Measurements from ENCODE around the gene TUBGCP4.

TUBGCP4 gene

GRCh38 chr15:43406189-43406588 is 35.3 kb downstream of the TUBGCP4 start:
- intact Hi-C loops (cut with DNase I; ENCODE audit: low total_unique reads): no loop called here
- Histone ChIP-seq H3K36me3 (peaks cover 48 to 100% (median 74%) of the 10 kb centered on the region in 3 donors), H3K27ac (no peak overlapping the region), H3K4me3 (no peak overlapping the region), H3K27me3 (no peaks in the 10 kb centered on the region), H3K9me3 (no peaks in the 10 kb centered on the region), H3K4me1 (no peaks in the 10 kb centered on the region)
- DNase-seq: no peak
- TF ChIP-seq CTCF (IDR thresholded peaks at IDR 0.05): no peak

GRCh38 chr15:43406808-43407207 is 35.9 kb downstream of the TUBGCP4 start:
- no peak for TF ChIP-seq CTCF (IDR thresholded peaks at IDR 0.05)
- no peak for DNase-seq
- intact Hi-C loops (cut with DNase I; ENCODE audit: low total_unique reads): no loop called here
- Histone ChIP-seq H3K27ac (no peak overlapping the region), H3K9me3 (no peaks in the 10 kb centered on the region), H3K36me3 (peaks cover 42 to 99% (median 74%) of the 10 kb centered on the region in 3 donors), H3K4me1 (no peaks in the 10 kb centered on the region), H3K27me3 (no peaks in the 10 kb centered on the region), H3K4me3 (no peak overlapping the region)

DNA sequence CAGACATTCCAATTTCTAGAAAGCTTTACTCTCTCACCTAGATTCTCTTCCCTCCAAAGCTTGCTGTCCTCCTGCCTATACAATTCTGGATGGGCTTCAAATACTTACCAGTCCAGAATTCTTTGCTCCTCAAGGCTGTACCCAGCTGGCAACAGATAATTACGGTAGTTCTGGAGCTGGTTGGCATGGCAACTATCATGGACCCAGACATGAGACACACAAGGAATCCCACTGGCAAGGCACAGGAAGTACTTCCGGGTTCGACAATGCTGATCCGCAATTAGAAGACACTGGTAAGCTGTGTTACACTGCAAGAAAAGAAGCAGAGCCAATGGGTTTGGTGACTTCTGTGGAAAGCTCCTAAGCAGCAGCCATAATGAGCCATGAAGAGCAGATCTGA is 37.9 kb downstream of the TUBGCP4 start:
- no peak for DNase-seq
- H3K27me3 ChIP-seq: no peaks in the 10 kb centered on the region
- TF ChIP-seq CTCF (IDR thresholded peaks at IDR 0.05): no peak
- H3K4me1 ChIP-seq: no peaks in the 10 kb centered on the region
- intact Hi-C loops (cut with DNase I; ENCODE audit: low total_unique reads): no loop called here
- H3K4me3 ChIP-seq: no peak overlapping the region
- peaks cover 48 to 99% (median 78%) of the 10 kb centered on the region in 3 donors for H3K36me3 ChIP-seq
- H3K27ac ChIP-seq: no peak overlapping the region
- no peaks in the 10 kb centered on the region for H3K9me3 ChIP-seq

GRCh38 chr15:43410572-43411214 is 39.8 kb downstream of the TUBGCP4 start:
- Histone ChIP-seq H3K27me3 (no peaks in the 10 kb centered on the region), H3K27ac (no peak overlapping the region), H3K4me3 (no peak overlapping the region), H3K9me3 (no peaks in the 10 kb centered on the region), H3K4me1 (no peaks in the 10 kb centered on the region), H3K36me3 (peaks cover 50 to 99% (median 77%) of the 10 kb centered on the region in 3 donors)
- no peak for TF ChIP-seq CTCF (IDR thresholded peaks at IDR 0.05)
- intact Hi-C loops (cut with DNase I; ENCODE audit: low total_unique reads): no loop called here
- no peak for DNase-seq

DNA sequence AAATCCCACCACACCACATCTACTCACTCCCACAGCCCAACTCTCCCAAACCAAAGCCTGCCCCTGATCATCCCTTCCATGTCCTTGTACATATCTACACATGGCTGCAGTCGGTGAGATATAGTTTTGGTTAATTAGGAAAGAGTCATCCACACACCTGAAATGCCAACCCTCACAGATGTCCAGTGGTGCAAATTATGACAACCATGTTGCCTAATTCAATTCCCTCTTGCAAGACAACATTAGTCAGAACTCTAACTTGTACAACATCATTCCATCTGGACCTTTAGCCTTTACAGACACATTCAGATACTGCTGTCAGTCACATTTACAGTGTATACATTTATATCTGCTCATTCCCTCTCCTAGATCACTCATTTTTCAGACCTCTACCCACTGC is 41.2 kb downstream of the TUBGCP4 start:
- Histone ChIP-seq H3K4me1 (no peaks in the 10 kb centered on the region), H3K27me3 (no peaks in the 10 kb centered on the region), H3K4me3 (no peak overlapping the region), H3K36me3 (peaks cover 47 to 99% (median 74%) of the 10 kb centered on the region in 3 donors), H3K27ac (no peak overlapping the region), H3K9me3 (no peaks in the 10 kb centered on the region)
- intact Hi-C loops (cut with DNase I; ENCODE audit: low total_unique reads): no loop called here
- TF ChIP-seq CTCF (IDR thresholded peaks at IDR 0.05): no peak
- DNase-seq: no peak

DNA sequence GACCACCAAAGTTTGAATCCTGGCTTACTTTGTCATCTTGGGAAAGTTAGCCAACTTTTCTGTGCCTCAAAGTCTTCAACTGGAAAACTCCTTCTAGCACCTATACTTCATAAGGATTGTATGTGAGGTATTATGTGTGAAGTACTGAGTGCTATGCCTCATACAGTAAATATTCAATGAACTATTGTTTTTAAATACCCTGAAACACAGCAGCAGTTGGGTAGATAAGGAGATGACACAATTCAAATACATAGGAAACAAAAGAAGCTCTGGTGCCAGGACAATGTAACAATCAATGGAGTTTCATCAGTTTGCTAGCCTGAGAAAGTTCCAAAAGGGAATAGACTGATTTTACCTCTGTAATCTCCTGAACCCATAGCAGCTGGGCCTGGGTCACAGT is 43.3 kb downstream of the TUBGCP4 start:
- no peak overlapping the region for H3K27ac ChIP-seq
- peaks cover 36 to 93% (median 53%) of the 10 kb centered on the region in 3 donors for H3K36me3 ChIP-seq
- intact Hi-C loops (cut with DNase I; ENCODE audit: low total_unique reads): no loop called here
- no peaks in the 10 kb centered on the region for H3K27me3 ChIP-seq
- no peak overlapping the region for H3K4me3 ChIP-seq
- no peak for DNase-seq
- H3K9me3 ChIP-seq: no peaks in the 10 kb centered on the region
- no peaks in the 10 kb centered on the region for H3K4me1 ChIP-seq
- no peak for TF ChIP-seq CTCF (IDR thresholded peaks at IDR 0.05)

Data from tibial artery (tissue), 4 donors.